Measurements from ENCODE around the gene IREB2.

The IREB2 gene

DNA sequence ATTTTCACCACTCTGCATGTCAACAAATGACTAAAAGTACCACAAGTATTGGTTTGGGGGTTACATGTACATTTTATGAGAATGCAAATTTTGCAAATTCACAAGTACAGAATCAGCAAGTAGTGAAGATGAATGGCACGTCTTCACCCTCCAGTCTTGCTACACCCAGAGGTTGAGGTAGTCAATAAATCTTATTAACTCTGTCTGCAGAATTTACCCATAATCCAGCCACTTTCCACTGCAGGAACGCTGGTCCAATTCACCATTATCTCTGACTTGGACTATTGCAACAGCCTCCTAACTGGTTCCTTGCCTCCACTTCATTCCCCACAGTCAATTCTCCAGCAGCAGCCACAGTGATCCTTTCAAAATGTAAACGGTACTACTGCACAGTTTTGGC is 112.8 kb downstream of the IREB2 start:
- Histone ChIP-seq H3K79me1 (ENCODE audit: low read depth, low read length) (no peaks in the 10 kb centered on the region), H2BK5ac (ENCODE audit: low read length) (no peak overlapping the region), H3K9ac (ENCODE audit: low read depth, low read length, poor library complexity) (no peak overlapping the region), H3K4me2 (ENCODE audit: insufficient read depth, low read length, poor library complexity, severe bottlenecking) (no peak overlapping the region), H2BK15ac (ENCODE audit: low read length) (no peak overlapping the region), H4K91ac (ENCODE audit: low read depth, low read length, poor library complexity) (no peak overlapping the region), H3K9me3 (replicated peaks in 1 of 2; ENCODE audit: control insufficient read depth in 2 of 2, insufficient read depth in 1 of 2, low read depth in 1 of 2, low read length in 2 of 2) (no peaks in the 10 kb centered on the region), H3K27me3 (ENCODE audit: control insufficient read depth in 3 of 3, insufficient read depth in 3 of 3, low read depth in 1 of 3, low read length in 3 of 3) (no peaks in the 10 kb centered on the region), H3K27ac (replicated peaks; ENCODE audit: low read length) (no peak overlapping the region), H3K36me3 (replicated peaks in 1 of 2; ENCODE audit: control insufficient read depth in 2 of 2, insufficient read depth in 2 of 2, low read length in 2 of 2) (peaks cover 25 to 54% of the 10 kb centered on the region in 2 donors), H3K23ac (ENCODE audit: low read depth, low read length, poor library complexity) (no peak overlapping the region), H3K4ac (ENCODE audit: low read length) (no peak overlapping the region), H2BK120ac (ENCODE audit: low read depth, low read length) (no peak overlapping the region), H3K4me1 (ENCODE audit: control insufficient read depth in 2 of 2, insufficient read depth in 1 of 2, low read depth in 1 of 2, low read length in 2 of 2) (no peaks in the 10 kb centered on the region), H4K8ac (ENCODE audit: low read depth, low read length) (no peak overlapping the region), H3K14ac (ENCODE audit: low read length) (no peak overlapping the region), H2BK12ac (ENCODE audit: low read length) (no peak overlapping the region), H2AFZ (ENCODE audit: low read length) (no peak overlapping the region), H2AK5ac (ENCODE audit: low read depth, low read length) (no peak overlapping the region), H3K4me3 (ENCODE audit: low read length in 2 of 2) (no peak overlapping the region), H3K18ac (ENCODE audit: low read length) (no peak overlapping the region)
- DNase-seq (ENCODE audit: low spot score) = no peak
- no CpG with 5 or more reads among the region's 3 CpGs for WGBS, 2 donors (ENCODE audit: extremely low coverage in 2 of 2, insufficient read length in 2 of 2, insufficient replicate concordance in 1 of 2)

All from neuronal stem cell (in vitro differentiated cells).